Activated naive CD8-positive, alpha-beta T cell treated with anti-CD3 and anti-CD28 coated beads, Interleukin-2, amount 50 U/mL, for 24 hours (primary cell): ENCODE data around the gene IPO11.
"Not testable (repeated sequence)": the region's sequence is repeated elsewhere in the genome, so short reads cannot be mapped to it uniquely, and the experiment has no call there.

ENCODE experiments used
- ATAC-seq: fragments of 150-1000 bp; cut with Tn5 transposase; one replicate; pipeline ENCODE4 v1.10.0; 2021
- DNase-seq: peaks from one replicate; pipeline ENCODE4 v3.0.0; 2021
- H3K27ac Mint-ChIP-seq: one replicate; pipeline ENCODE4 v1.8.0; 2021; ENCODE audit warnings: mild to moderate bottlenecking, mixed read lengths
- H3K27me3 Mint-ChIP-seq: one replicate; pipeline ENCODE4 v1.8.0; 2021; ENCODE audit warnings: mixed read lengths
- H3K36me3 Mint-ChIP-seq: one replicate; pipeline ENCODE4 v1.8.0; 2021; ENCODE audit warnings: low read depth, mixed read lengths
- H3K4me1 Mint-ChIP-seq: one replicate; pipeline ENCODE4 v1.8.0; 2021; ENCODE audit warnings: mixed read lengths
- H3K4me3 Mint-ChIP-seq: one replicate; pipeline ENCODE4 v1.8.0; 2021; ENCODE audit warnings: mild to moderate bottlenecking, moderate library complexity, mixed read lengths
- H3K9me3 Mint-ChIP-seq: one replicate; pipeline ENCODE4 v1.8.0; 2021; ENCODE audit warnings: mixed read lengths

Gene IPO11

GRCh38 chr5:62653864-62654575, 241.5 kb downstream of the IPO11 start:
- no peak overlapping the region for H3K4me3 Mint-ChIP-seq
- H3K36me3 Mint-ChIP-seq: peaks cover 2% of the 10 kb centered on the region
- no peak for DNase-seq
- no peak for ATAC-seq
- peaks cover 1% of the 10 kb centered on the region for H3K4me1 Mint-ChIP-seq
- H3K9me3 Mint-ChIP-seq: peaks cover 16% of the 10 kb centered on the region
- H3K27me3 Mint-ChIP-seq: peaks cover 2% of the 10 kb centered on the region
- no peak overlapping the region for H3K27ac Mint-ChIP-seq

- not testable (repeated sequence) for H3K27me3 Mint-ChIP-seq, ATAC-seq, H3K27ac Mint-ChIP-seq, H3K36me3 Mint-ChIP-seq, DNase-seq, H3K4me1 Mint-ChIP-seq, H3K4me3 Mint-ChIP-seq
- peaks cover 25% of the 10 kb centered on the region for H3K9me3 Mint-ChIP-seq
These were observed 245.2 kb downstream of the IPO11 start for GRCh38 chr5:62657772-62658171.

- Mint-ChIP-seq H3K4me3 (no peak overlapping the region), H3K9me3 (peaks cover 15% of the 10 kb centered on the region), H3K27ac (no peak overlapping the region), H3K27me3 (no peaks in the 10 kb centered on the region), H3K4me1 (no peaks in the 10 kb centered on the region), H3K36me3 (no peaks in the 10 kb centered on the region)
- DNase-seq: no peak
- no peak for ATAC-seq
These were observed 248.6 kb downstream of the IPO11 start for GRCh38 chr5:62661126-62661525.

GRCh38 chr5:62662521-62662920, 250.0 kb downstream of the IPO11 start:
- ATAC-seq (no peak), DNase-seq (no peak)
- no peak overlapping the region for H3K27ac Mint-ChIP-seq
- no peaks in the 10 kb centered on the region for H3K27me3 Mint-ChIP-seq
- H3K36me3 Mint-ChIP-seq: no peaks in the 10 kb centered on the region
- H3K4me1 Mint-ChIP-seq: no peaks in the 10 kb centered on the region
- peaks cover 15% of the 10 kb centered on the region for H3K9me3 Mint-ChIP-seq
- no peak overlapping the region for H3K4me3 Mint-ChIP-seq

- H3K27ac Mint-ChIP-seq: no peak overlapping the region
- no peaks in the 10 kb centered on the region for H3K9me3 Mint-ChIP-seq
- H3K4me3 Mint-ChIP-seq: no peak overlapping the region
- no peaks in the 10 kb centered on the region for H3K36me3 Mint-ChIP-seq
- H3K4me1 Mint-ChIP-seq: no peaks in the 10 kb centered on the region
- no peaks in the 10 kb centered on the region for H3K27me3 Mint-ChIP-seq
- DNase-seq (no peak), ATAC-seq (no peak)
These were observed 258.9 kb downstream of the IPO11 start for GRCh38 chr5:62671479-62671878.

- not testable (repeated sequence) for H3K27ac Mint-ChIP-seq, H3K27me3 Mint-ChIP-seq, H3K4me3 Mint-ChIP-seq, H3K9me3 Mint-ChIP-seq, H3K4me1 Mint-ChIP-seq, DNase-seq, H3K36me3 Mint-ChIP-seq, ATAC-seq
These were observed 264.0 kb downstream of the IPO11 start for GRCh38 chr5:62676596-62676995.
